Astrocyte (in vitro differentiated cells and primary cell): ENCODE results near the gene PXDC1. TPM values are rescaled to one million over a fixed set of nuclear protein-coding genes. Genes with fewer than 3 reads are reported as not detected.

ENCODE experiments used
- DNase-seq: peaks from one replicate; pipeline ENCODE4 v3.0.0-alpha.2; 2010; ENCODE audit warnings: low read depth
- FAIRE-seq: peaks from 2 replicates; lab custom pipeline; 2011; peaks lifted over from hg19 to GRCh38; lab: Jason Lieb, UNC
- H2AFZ ChIP-seq: 2 replicates; pipeline ENCODE4 v1.6.0; 2012; ENCODE audit warnings: low read depth, low read length, inconsistent platforms
- H3K27ac ChIP-seq: 2 replicates; pipeline ENCODE4 v1.5.1; 2011; ENCODE audit warnings: low read depth, low read length, inconsistent platforms
- H3K27me3 ChIP-seq: 2 replicates; pipeline ENCODE4 v1.6.0; 2011; ENCODE audit warnings: low read length, inconsistent platforms; ENCODE audit not compliant: insufficient read depth
- H3K36me3 ChIP-seq: 2 replicates; pipeline ENCODE4 v1.5.1; 2011; ENCODE audit warnings: low read length, inconsistent platforms; ENCODE audit not compliant: insufficient read depth
- H3K4me1 ChIP-seq: 2 replicates; pipeline ENCODE4 v1.5.1; 2011; ENCODE audit warnings: low read length, inconsistent platforms; ENCODE audit not compliant: insufficient read depth
- H3K4me2 ChIP-seq: 2 replicates; pipeline ENCODE4 v1.6.0; 2012; ENCODE audit warnings: low read length, inconsistent platforms
- H3K4me3 ChIP-seq: 2 replicates; pipeline ENCODE4 v1.5.1; 2011; ENCODE audit warnings: low read depth, mild to moderate bottlenecking, low read length, inconsistent platforms; ENCODE audit not compliant: insufficient read depth
- H3K79me2 ChIP-seq: 2 replicates; pipeline ENCODE4 v1.6.0; 2012; ENCODE audit warnings: mild to moderate bottlenecking, low read length, inconsistent platforms; ENCODE audit not compliant: insufficient read depth
- H3K9ac ChIP-seq: 2 replicates; pipeline ENCODE4 v1.6.0; 2012; ENCODE audit warnings: mild to moderate bottlenecking, low read length, inconsistent platforms
- H3K9me3 ChIP-seq: 2 replicates; pipeline ENCODE4 v1.5.1; 2012; ENCODE audit warnings: low read depth, mild to moderate bottlenecking, low read length, inconsistent platforms; ENCODE audit not compliant: insufficient read depth
- H4K20me1 ChIP-seq: 2 replicates; pipeline ENCODE4 v1.6.0; 2012; ENCODE audit warnings: low read length, inconsistent platforms; ENCODE audit not compliant: insufficient read depth
- H3K27ac Mint-ChIP-seq: one replicate; pipeline ENCODE4 v1.8.0; 2021; ENCODE audit warnings: mild to moderate bottlenecking, mixed read lengths; ENCODE audit not compliant: unreplicated experiment
- H3K27me3 Mint-ChIP-seq: one replicate; pipeline ENCODE4 v1.8.0; 2021; ENCODE audit warnings: low read depth, mixed read lengths; ENCODE audit not compliant: unreplicated experiment
- H3K36me3 Mint-ChIP-seq: one replicate; pipeline ENCODE4 v1.8.0; 2021; ENCODE audit warnings: low read depth, mixed read lengths; ENCODE audit not compliant: unreplicated experiment
- H3K4me1 Mint-ChIP-seq: one replicate; pipeline ENCODE4 v1.8.0; 2021; ENCODE audit warnings: low read depth, mixed read lengths; ENCODE audit not compliant: unreplicated experiment
- H3K4me3 Mint-ChIP-seq: one replicate; pipeline ENCODE4 v1.8.0; 2021; ENCODE audit warnings: mild to moderate bottlenecking, moderate library complexity, mixed read lengths; ENCODE audit not compliant: unreplicated experiment
- H3K9me3 Mint-ChIP-seq: one replicate; pipeline ENCODE4 v1.8.0; 2021; ENCODE audit warnings: mild to moderate bottlenecking, mixed read lengths; ENCODE audit not compliant: unreplicated experiment
- CTCF ChIP-seq: IDR thresholded peaks from 2 replicates; pipeline ENCODE4 v1.5.1; 2011; ENCODE audit warnings: low read depth, mild to moderate bottlenecking, inconsistent platforms, low read length, moderate library complexity; ENCODE audit not compliant: insufficient read depth
- EZH2 ChIP-seq: IDR thresholded peaks from 2 replicates; pipeline ENCODE4 v1.6.1; 2012; ENCODE audit warnings: mild to moderate bottlenecking, low read length, inconsistent platforms; ENCODE audit not compliant: insufficient read depth
- total RNA-seq: library from RNA; stranded (reverse); gene quantifications from 2 replicates; pipeline ENCODE4 v1.2.1, GENCODE V29; 2021

Gene PXDC1
- total RNA-seq, 1 donor from 2014 or later = 58.2 TPM

GRCh38 chr6:3697609-3698008, 53.9 kb downstream of the PXDC1 start:
- peaks cover 5% of the 10 kb centered on the region for H3K27me3 Mint-ChIP-seq
- Histone ChIP-seq H3K4me3 (no peak overlapping the region), H3K79me2 (no peaks in the 10 kb centered on the region), H3K27ac (peak overlapping the region; percentile 75), H3K4me2 (peak overlapping the region; percentile 42), H3K4me1 (peaks cover 27% of the 10 kb centered on the region), H4K20me1 (no peaks in the 10 kb centered on the region), H3K9ac (peak overlapping the region; percentile 20), H3K36me3 (no peaks in the 10 kb centered on the region), H2AFZ (no peak overlapping the region), H3K27me3 (no peaks in the 10 kb centered on the region), H3K9me3 (peaks cover 9% of the 10 kb centered on the region)
- no peak overlapping the region for H3K4me3 Mint-ChIP-seq
- peak overlapping the region; percentile 82 for H3K27ac Mint-ChIP-seq
- peak; percentile 98 for FAIRE-seq
- TF ChIP-seq CTCF (no peak), EZH2 (no peak)
- peaks cover 26% of the 10 kb centered on the region for H3K4me1 Mint-ChIP-seq
- no peaks in the 10 kb centered on the region for H3K36me3 Mint-ChIP-seq
- no peaks in the 10 kb centered on the region for H3K9me3 Mint-ChIP-seq
- DNase-seq = peak; percentile 97

- TF ChIP-seq EZH2 = no peak
- no peak for TF ChIP-seq CTCF
- no peaks in the 10 kb centered on the region for H3K27me3 ChIP-seq
- H3K9me3 ChIP-seq = peaks cover 9% of the 10 kb centered on the region
- no peak overlapping the region for H3K4me3 ChIP-seq
- no peak overlapping the region for H3K4me2 ChIP-seq
- H4K20me1 ChIP-seq = no peaks in the 10 kb centered on the region
- H3K36me3 Mint-ChIP-seq = no peaks in the 10 kb centered on the region
- peaks cover 27% of the 10 kb centered on the region for H3K4me1 ChIP-seq
- DNase-seq (peak; percentile 38), FAIRE-seq (no peak)
- H3K27ac ChIP-seq = no peak overlapping the region
- H3K9ac ChIP-seq = no peak overlapping the region
- no peak overlapping the region for H3K4me3 Mint-ChIP-seq
- no peaks in the 10 kb centered on the region for H3K36me3 ChIP-seq
- no peaks in the 10 kb centered on the region for H3K9me3 Mint-ChIP-seq
- H3K79me2 ChIP-seq = no peaks in the 10 kb centered on the region
- no peak overlapping the region for H2AFZ ChIP-seq
- H3K4me1 Mint-ChIP-seq = peaks cover 25% of the 10 kb centered on the region
- no peak overlapping the region for H3K27ac Mint-ChIP-seq
- no peaks in the 10 kb centered on the region for H3K27me3 Mint-ChIP-seq
Measured at GRCh38 chr6:3696525-3697088, 54.9 kb downstream of the PXDC1 start.

GRCh38 chr6:3695065-3695817, 56.3 kb downstream of the PXDC1 start:
- no peak overlapping the region for H2AFZ ChIP-seq
- H3K4me3 Mint-ChIP-seq = no peak overlapping the region
- no peaks in the 10 kb centered on the region for H4K20me1 ChIP-seq
- H3K4me1 ChIP-seq = peaks cover 20% of the 10 kb centered on the region
- no peak for TF ChIP-seq EZH2
- no peak for TF ChIP-seq CTCF
- no peak overlapping the region for H3K27ac ChIP-seq
- H3K9ac ChIP-seq = no peak overlapping the region
- H3K4me1 Mint-ChIP-seq = peaks cover 25% of the 10 kb centered on the region
- no peaks in the 10 kb centered on the region for H3K36me3 ChIP-seq
- H3K36me3 Mint-ChIP-seq = no peaks in the 10 kb centered on the region
- H3K4me3 ChIP-seq = no peak overlapping the region
- H3K9me3 Mint-ChIP-seq = no peaks in the 10 kb centered on the region
- H3K79me2 ChIP-seq = no peaks in the 10 kb centered on the region
- H3K27ac Mint-ChIP-seq = no peak overlapping the region
- no peak for DNase-seq
- no peak for FAIRE-seq
- no peak overlapping the region for H3K4me2 ChIP-seq
- no peaks in the 10 kb centered on the region for H3K27me3 ChIP-seq
- H3K9me3 ChIP-seq = peaks cover 9% of the 10 kb centered on the region
- no peaks in the 10 kb centered on the region for H3K27me3 Mint-ChIP-seq
